Measurements from ENCODE around the gene NSFL1C. TPM values are rescaled to one million over a fixed set of nuclear protein-coding genes. Genes with fewer than 3 reads are reported as not detected.

NSFL1C gene
- total RNA-seq, 1 donor from 2014 or later = 80.1 TPM

DNA sequence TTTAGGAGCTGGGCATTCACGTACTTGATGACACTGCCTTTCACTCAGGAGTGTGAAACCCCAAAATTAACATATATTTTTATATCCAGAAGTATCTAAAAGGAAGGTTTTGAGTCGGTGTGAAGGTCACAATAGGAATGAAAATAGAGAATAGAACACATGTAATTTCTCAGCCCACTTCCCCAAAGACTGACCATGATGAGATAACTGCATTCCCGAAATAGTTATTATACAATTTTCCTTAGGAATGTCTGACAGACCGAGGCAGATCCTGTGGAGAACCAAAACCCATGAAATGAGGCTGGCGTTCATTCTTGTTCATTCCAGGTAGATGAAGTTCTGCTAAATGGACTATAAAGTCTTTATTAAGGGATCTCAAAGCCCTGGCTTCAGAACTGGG lies 10.3 kb downstream of the NSFL1C start:
- no peaks in the 10 kb centered on the region for H3K27me3 Mint-ChIP-seq (ENCODE audit: unreplicated experiment)
- peaks cover 39% of the 10 kb centered on the region for H3K36me3 Mint-ChIP-seq (ENCODE audit: unreplicated experiment)
- TF ChIP-seq, protein P1, sequence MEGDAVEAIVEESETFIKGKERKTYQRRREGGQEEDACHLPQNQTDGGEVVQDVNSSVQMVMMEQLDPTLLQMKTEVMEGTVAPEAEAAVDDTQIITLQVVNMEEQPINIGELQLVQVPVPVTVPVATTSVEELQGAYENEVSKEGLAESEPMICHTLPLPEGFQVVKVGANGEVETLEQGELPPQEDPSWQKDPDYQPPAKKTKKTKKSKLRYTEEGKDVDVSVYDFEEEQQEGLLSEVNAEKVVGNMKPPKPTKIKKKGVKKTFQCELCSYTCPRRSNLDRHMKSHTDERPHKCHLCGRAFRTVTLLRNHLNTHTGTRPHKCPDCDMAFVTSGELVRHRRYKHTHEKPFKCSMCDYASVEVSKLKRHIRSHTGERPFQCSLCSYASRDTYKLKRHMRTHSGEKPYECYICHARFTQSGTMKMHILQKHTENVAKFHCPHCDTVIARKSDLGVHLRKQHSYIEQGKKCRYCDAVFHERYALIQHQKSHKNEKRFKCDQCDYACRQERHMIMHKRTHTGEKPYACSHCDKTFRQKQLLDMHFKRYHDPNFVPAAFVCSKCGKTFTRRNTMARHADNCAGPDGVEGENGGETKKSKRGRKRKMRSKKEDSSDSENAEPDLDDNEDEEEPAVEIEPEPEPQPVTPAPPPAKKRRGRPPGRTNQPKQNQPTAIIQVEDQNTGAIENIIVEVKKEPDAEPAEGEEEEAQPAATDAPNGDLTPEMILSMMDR (IDR thresholded peaks at IDR 0.05) = no peak
- DNase-seq (ENCODE audit: extremely low spot score, unreplicated experiment) = no peak
- H3K4me3 Mint-ChIP-seq (ENCODE audit: unreplicated experiment) = no peak overlapping the region
- no peaks in the 10 kb centered on the region for H3K9me3 Mint-ChIP-seq (ENCODE audit: unreplicated experiment)
- H3K4me1 Mint-ChIP-seq (ENCODE audit: unreplicated experiment) = peaks cover 6% of the 10 kb centered on the region
- H3K27ac Mint-ChIP-seq (ENCODE audit: unreplicated experiment) = peak overlapping the region; percentile 69

DNA sequence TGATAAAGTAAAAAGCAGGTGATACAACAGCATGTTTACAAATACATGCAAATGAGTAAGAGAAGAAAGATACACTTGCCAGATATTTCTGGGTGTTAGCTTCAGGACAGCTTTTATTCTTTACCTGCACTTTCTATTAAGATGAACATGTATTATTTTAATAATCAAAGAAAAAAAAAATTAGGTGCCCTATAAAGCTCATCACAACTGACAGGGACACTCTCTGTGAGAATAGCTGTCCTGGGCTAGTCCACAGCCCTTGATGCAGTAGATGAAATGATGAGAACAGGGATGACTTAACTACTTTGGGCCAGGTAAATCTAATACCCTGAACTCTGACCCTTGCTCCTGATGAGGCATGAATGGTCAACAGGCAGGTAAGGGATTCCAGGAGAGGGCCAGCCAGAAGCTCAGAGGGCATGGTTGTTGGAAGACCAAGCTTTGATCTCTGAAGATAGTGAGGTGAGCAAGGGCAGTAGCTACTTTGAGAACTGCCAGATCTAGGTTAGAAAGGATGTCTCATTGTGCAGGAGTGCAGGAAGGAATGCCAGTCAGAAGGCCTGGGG lies 15.6 kb downstream of the NSFL1C start:
- peaks cover 54% of the 10 kb centered on the region for H3K36me3 Mint-ChIP-seq (ENCODE audit: unreplicated experiment)
- H3K4me3 Mint-ChIP-seq (ENCODE audit: unreplicated experiment) = no peak overlapping the region
- no peaks in the 10 kb centered on the region for H3K9me3 Mint-ChIP-seq (ENCODE audit: unreplicated experiment)
- H3K27ac Mint-ChIP-seq (ENCODE audit: unreplicated experiment) = no peak overlapping the region
- H3K27me3 Mint-ChIP-seq (ENCODE audit: unreplicated experiment) = no peaks in the 10 kb centered on the region
- no peak for DNase-seq (ENCODE audit: extremely low spot score, unreplicated experiment)
- TF ChIP-seq, protein P1 (IDR thresholded peaks at IDR 0.05) = no peak
- peaks cover 2% of the 10 kb centered on the region for H3K4me1 Mint-ChIP-seq (ENCODE audit: unreplicated experiment)

DNA sequence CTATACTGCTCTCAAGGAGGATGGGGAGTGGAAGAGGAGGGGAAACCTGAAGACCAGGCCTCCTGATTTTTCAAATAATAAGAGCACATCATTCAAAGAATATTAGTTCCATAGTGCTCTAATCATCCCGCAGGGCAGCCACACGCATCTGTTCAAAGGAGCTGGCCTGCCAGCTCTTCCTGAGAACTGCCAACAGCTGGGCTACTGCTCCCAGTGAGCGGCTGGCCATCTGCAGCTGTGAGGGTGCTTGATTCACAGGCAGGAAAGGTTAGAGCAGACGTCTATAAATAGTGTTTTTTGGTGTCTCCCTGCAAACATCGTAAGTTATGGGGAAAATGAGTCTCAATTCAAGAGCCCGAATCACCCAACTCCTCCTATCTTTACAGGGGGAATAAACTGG lies 17.3 kb downstream of the NSFL1C start:
- DNase-seq (ENCODE audit: extremely low spot score, unreplicated experiment) = no peak
- H3K27ac Mint-ChIP-seq (ENCODE audit: unreplicated experiment) = no peak overlapping the region
- no peaks in the 10 kb centered on the region for H3K27me3 Mint-ChIP-seq (ENCODE audit: unreplicated experiment)
- TF ChIP-seq, protein P1 (IDR thresholded peaks at IDR 0.05) = no peak
- no peaks in the 10 kb centered on the region for H3K4me1 Mint-ChIP-seq (ENCODE audit: unreplicated experiment)
- no peaks in the 10 kb centered on the region for H3K9me3 Mint-ChIP-seq (ENCODE audit: unreplicated experiment)
- no peak overlapping the region for H3K4me3 Mint-ChIP-seq (ENCODE audit: unreplicated experiment)
- peaks cover 60% of the 10 kb centered on the region for H3K36me3 Mint-ChIP-seq (ENCODE audit: unreplicated experiment)

DNA sequence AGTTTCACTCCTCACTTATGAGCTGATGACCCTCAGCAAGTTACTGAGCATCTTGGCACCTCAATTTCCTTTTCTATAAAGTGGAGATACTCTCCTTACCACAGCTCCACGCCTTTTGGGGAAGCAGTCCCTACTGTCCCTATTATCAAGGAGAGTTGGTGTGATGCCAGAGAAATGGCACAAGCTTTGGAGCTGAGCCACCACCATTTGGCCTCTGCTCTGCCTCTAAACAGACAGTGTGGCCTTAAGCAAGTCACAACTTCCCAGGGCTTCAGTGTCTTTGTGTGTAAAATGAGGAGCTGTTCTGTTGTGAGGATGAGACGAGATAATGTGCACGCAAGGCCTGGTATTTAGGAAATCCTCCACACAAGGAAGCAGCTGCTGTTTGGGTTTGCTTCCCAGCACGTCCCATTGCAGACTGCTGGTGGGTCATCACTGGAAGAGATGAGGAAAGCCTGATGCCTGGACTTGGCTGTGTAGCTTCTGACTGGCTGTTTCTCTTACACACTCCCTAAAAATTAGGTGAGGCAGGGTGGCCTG lies 18.5 kb downstream of the NSFL1C start:
- no peak for DNase-seq (ENCODE audit: extremely low spot score, unreplicated experiment)
- no peak overlapping the region for H3K4me3 Mint-ChIP-seq (ENCODE audit: unreplicated experiment)
- no peak overlapping the region for H3K27ac Mint-ChIP-seq (ENCODE audit: unreplicated experiment)
- no peaks in the 10 kb centered on the region for H3K4me1 Mint-ChIP-seq (ENCODE audit: unreplicated experiment)
- TF ChIP-seq, protein P1 (IDR thresholded peaks at IDR 0.05) = no peak
- peaks cover 60% of the 10 kb centered on the region for H3K36me3 Mint-ChIP-seq (ENCODE audit: unreplicated experiment)
- no peaks in the 10 kb centered on the region for H3K27me3 Mint-ChIP-seq (ENCODE audit: unreplicated experiment)
- no peaks in the 10 kb centered on the region for H3K9me3 Mint-ChIP-seq (ENCODE audit: unreplicated experiment)

DNA sequence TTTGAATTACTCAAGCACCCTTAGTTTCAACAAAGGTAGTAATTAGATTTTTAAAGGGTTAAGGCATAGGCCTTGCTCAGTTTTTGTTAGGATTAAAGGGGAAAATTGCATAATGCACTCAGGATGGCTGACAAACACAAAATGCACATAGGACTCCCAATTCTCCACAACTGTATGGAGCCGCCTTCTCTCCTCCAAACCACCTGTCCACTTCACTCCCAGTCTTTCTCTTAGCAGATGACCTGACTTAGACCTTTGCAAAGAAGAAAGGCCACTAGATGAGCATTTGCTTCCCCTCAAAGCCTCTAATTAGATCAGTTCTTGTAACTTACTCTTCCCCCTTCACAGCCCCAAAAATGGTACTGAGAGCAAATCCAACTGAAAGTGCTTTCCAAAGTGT lies 20.1 kb downstream of the NSFL1C start:
- no peak for DNase-seq (ENCODE audit: extremely low spot score, unreplicated experiment)
- Mint-ChIP-seq H3K27ac (ENCODE audit: unreplicated experiment) (no peak overlapping the region), H3K36me3 (ENCODE audit: unreplicated experiment) (peaks cover 52% of the 10 kb centered on the region), H3K9me3 (ENCODE audit: unreplicated experiment) (no peaks in the 10 kb centered on the region), H3K4me3 (ENCODE audit: unreplicated experiment) (no peak overlapping the region), H3K4me1 (ENCODE audit: unreplicated experiment) (no peaks in the 10 kb centered on the region), H3K27me3 (ENCODE audit: unreplicated experiment) (no peaks in the 10 kb centered on the region)
- TF ChIP-seq, protein P1 (IDR thresholded peaks at IDR 0.05) = no peak
